Stimulated activated naive CD8-positive, alpha-beta T cell treated with anti-CD3 and anti-CD28 coated beads, Interleukin-15, Interleukin-2, amounts not matched to agents 100 ng/mL and 50 ng/mL, for 24 hours (primary cell): ENCODE results near the gene NFYC.
"Not testable (repeated sequence)": the region's sequence is repeated elsewhere in the genome, so short reads cannot be mapped to it uniquely, and the experiment has no call there.

ENCODE experiments used
- H3K27ac Mint-ChIP-seq: one replicate; pipeline ENCODE4 v1.8.0; 2021; ENCODE audit warnings: mild to moderate bottlenecking, mixed read lengths
- H3K27me3 Mint-ChIP-seq: one replicate; pipeline ENCODE4 v1.8.0; 2021; ENCODE audit warnings: mixed read lengths
- H3K36me3 Mint-ChIP-seq: one replicate; pipeline ENCODE4 v1.8.0; 2021; ENCODE audit warnings: low read depth, mixed read lengths
- H3K4me1 Mint-ChIP-seq: one replicate; pipeline ENCODE4 v1.8.0; 2021; ENCODE audit warnings: low read depth, mixed read lengths
- H3K4me3 Mint-ChIP-seq: one replicate; pipeline ENCODE4 v1.8.0; 2021; ENCODE audit warnings: mild to moderate bottlenecking, mixed read lengths
- H3K9me3 Mint-ChIP-seq: one replicate; pipeline ENCODE4 v1.8.0; 2021; ENCODE audit warnings: mixed read lengths

Gene NFYC

GRCh38 chr1:40689737-40690136 is 1.8 kb upstream of the NFYC start:
- no peaks in the 10 kb centered on the region for H3K27me3 Mint-ChIP-seq

GRCh38 chr1:40690771-40691537 is 550 bp upstream of the NFYC start:
- Mint-ChIP-seq H3K4me1 (peaks cover 49% of the 10 kb centered on the region), H3K27ac (peak overlapping the region; percentile 97), H3K27me3 (no peaks in the 10 kb centered on the region), H3K36me3 (peaks cover 34% of the 10 kb centered on the region), H3K9me3 (no peaks in the 10 kb centered on the region), H3K4me3 (peak overlapping the region; percentile 91)

More at GRCh38 chr1:40689737-40690136, 1.8 kb upstream of the NFYC start:
- Mint-ChIP-seq H3K4me1 (peaks cover 44% of the 10 kb centered on the region), H3K9me3 (no peaks in the 10 kb centered on the region), H3K36me3 (peaks cover 37% of the 10 kb centered on the region), H3K4me3 (no peak overlapping the region), H3K27ac (no peak overlapping the region)

GRCh38 chr1:40692429-40692895 is 958 bp downstream of the NFYC start:
- peaks cover 34% of the 10 kb centered on the region for H3K36me3 Mint-ChIP-seq
- H3K27ac Mint-ChIP-seq: peak overlapping the region; percentile 97
- H3K9me3 Mint-ChIP-seq: no peaks in the 10 kb centered on the region

GRCh38 chr1:40693425-40693824 is 1.9 kb downstream of the NFYC start:
- Mint-ChIP-seq H3K9me3 (no peaks in the 10 kb centered on the region), H3K4me1 (peaks cover 70% of the 10 kb centered on the region), H3K27me3 (no peaks in the 10 kb centered on the region), H3K36me3 (peaks cover 31% of the 10 kb centered on the region), H3K27ac (peak overlapping the region; percentile 97), H3K4me3 (peak overlapping the region; percentile 91)

More at GRCh38 chr1:40692429-40692895, 958 bp downstream of the NFYC start:
- Mint-ChIP-seq H3K27me3 (no peaks in the 10 kb centered on the region), H3K4me1 (peaks cover 64% of the 10 kb centered on the region), H3K4me3 (peak overlapping the region; percentile 91)

- Mint-ChIP-seq H3K9me3 (no peaks in the 10 kb centered on the region), H3K27me3 (no peaks in the 10 kb centered on the region), H3K4me1 (peaks cover 80% of the 10 kb centered on the region), H3K36me3 (peaks cover 27% of the 10 kb centered on the region), H3K4me3 (peak overlapping the region; percentile 91), H3K27ac (peak overlapping the region; percentile 97)
Measured at GRCh38 chr1:40694353-40694874, 2.9 kb downstream of the NFYC start.

- Mint-ChIP-seq H3K27ac (no peak overlapping the region), H3K9me3 (no peaks in the 10 kb centered on the region), H3K4me1 (peaks cover 69% of the 10 kb centered on the region), H3K27me3 (no peaks in the 10 kb centered on the region), H3K36me3 (peaks cover 20% of the 10 kb centered on the region), H3K4me3 (no peak overlapping the region)
Measured at GRCh38 chr1:40696294-40696693, 4.8 kb downstream of the NFYC start.

- no peak overlapping the region for H3K27ac Mint-ChIP-seq
Measured at GRCh38 chr1:40697436-40697835, 5.9 kb downstream of the NFYC start.

GRCh38 chr1:40699787-40700186 is 8.3 kb downstream of the NFYC start:
- Mint-ChIP-seq H3K27ac (peak overlapping the region; percentile 26), H3K4me1 (peaks cover 68% of the 10 kb centered on the region), H3K4me3 (no peak overlapping the region), H3K9me3 (no peaks in the 10 kb centered on the region), H3K36me3 (peaks cover 14% of the 10 kb centered on the region), H3K27me3 (no peaks in the 10 kb centered on the region)

More at GRCh38 chr1:40697436-40697835, 5.9 kb downstream of the NFYC start:
- H3K36me3 Mint-ChIP-seq: peaks cover 20% of the 10 kb centered on the region
- H3K9me3 Mint-ChIP-seq: no peaks in the 10 kb centered on the region
- H3K4me1 Mint-ChIP-seq: peaks cover 71% of the 10 kb centered on the region
- no peak overlapping the region for H3K4me3 Mint-ChIP-seq
- no peaks in the 10 kb centered on the region for H3K27me3 Mint-ChIP-seq

GRCh38 chr1:40701684-40702083 is 10.2 kb downstream of the NFYC start:
- no peak overlapping the region for H3K27ac Mint-ChIP-seq

GRCh38 chr1:40702810-40703209 is 11.3 kb downstream of the NFYC start:
- not testable (repeated sequence) for H3K27ac Mint-ChIP-seq, H3K27me3 Mint-ChIP-seq, H3K9me3 Mint-ChIP-seq, H3K4me3 Mint-ChIP-seq, H3K36me3 Mint-ChIP-seq
- peaks cover 50% of the 10 kb centered on the region for H3K4me1 Mint-ChIP-seq

More at GRCh38 chr1:40701684-40702083, 10.2 kb downstream of the NFYC start:
- Mint-ChIP-seq H3K4me3 (no peak overlapping the region), H3K36me3 (peaks cover 7% of the 10 kb centered on the region), H3K4me1 (peaks cover 60% of the 10 kb centered on the region), H3K27me3 (no peaks in the 10 kb centered on the region), H3K9me3 (no peaks in the 10 kb centered on the region)

- peaks cover 51% of the 10 kb centered on the region for H3K4me1 Mint-ChIP-seq
- no peaks in the 10 kb centered on the region for H3K9me3 Mint-ChIP-seq
- H3K27me3 Mint-ChIP-seq: no peaks in the 10 kb centered on the region
- H3K4me3 Mint-ChIP-seq: no peak overlapping the region
- no peak overlapping the region for H3K27ac Mint-ChIP-seq
- H3K36me3 Mint-ChIP-seq: no peaks in the 10 kb centered on the region
Measured at GRCh38 chr1:40703316-40703715, 11.8 kb downstream of the NFYC start.

- Mint-ChIP-seq H3K4me1 (peaks cover 51% of the 10 kb centered on the region), H3K9me3 (no peaks in the 10 kb centered on the region), H3K27me3 (no peaks in the 10 kb centered on the region), H3K36me3 (no peaks in the 10 kb centered on the region), H3K27ac (no peak overlapping the region), H3K4me3 (no peak overlapping the region)
Measured at GRCh38 chr1:40704817-40705733, 13.6 kb downstream of the NFYC start.

- Mint-ChIP-seq H3K9me3 (no peaks in the 10 kb centered on the region), H3K27me3 (no peaks in the 10 kb centered on the region), H3K4me3 (no peak overlapping the region), H3K36me3 (peaks cover under 1% of the 10 kb centered on the region), H3K27ac (no peak overlapping the region), H3K4me1 (peaks cover 67% of the 10 kb centered on the region)
Measured at GRCh38 chr1:40706626-40707025, 15.1 kb downstream of the NFYC start.

- Mint-ChIP-seq H3K27me3 (no peaks in the 10 kb centered on the region), H3K9me3 (no peaks in the 10 kb centered on the region), H3K4me1 (peaks cover 69% of the 10 kb centered on the region), H3K36me3 (peaks cover 8% of the 10 kb centered on the region), H3K27ac (peak overlapping the region; percentile 85), H3K4me3 (peak overlapping the region; percentile 84)
Measured at GRCh38 chr1:40708750-40709099, 17.2 kb downstream of the NFYC start.
